HEK293 (cell line): Measurements from ENCODE around the gene FAM124B.

Experiments
- IKZF3 ChIP-seq: fragments of 450-650 bp; IDR thresholded peaks from 2 replicates; pipeline ENCODE4 v1.5.0; 2018; ENCODE audit warnings: missing biosample characterization, mild to moderate bottlenecking, missing genetic modification characterization, moderate library complexity
- PRDM1 ChIP-seq: fragments of 450-650 bp; formaldehyde crosslinking; IDR thresholded peaks from 2 replicates; pipeline ENCODE4; 2016; ENCODE audit warnings: missing biosample characterization, missing genetic modification characterization
- ZNF184 ChIP-seq: fragments of 450-650 bp; IDR thresholded peaks from 2 replicates; pipeline ENCODE4 v1.5.1; 2018; ENCODE audit warnings: missing biosample characterization, mild to moderate bottlenecking, missing genetic modification characterization
- ZNF561 ChIP-seq: fragments of 450-650 bp; IDR thresholded peaks from 2 replicates; pipeline ENCODE4 v1.5.1; 2018; ENCODE audit warnings: missing biosample characterization, missing genetic modification characterization, borderline replicate concordance
- ZNF621 ChIP-seq: fragments of 450-650 bp; formaldehyde crosslinking; IDR thresholded peaks from 2 replicates; pipeline ENCODE4 v1.5.1; 2017; ENCODE audit warnings: missing biosample characterization, missing genetic modification characterization
- ZNF660 ChIP-seq: fragments of 450-650 bp; IDR thresholded peaks from 2 replicates; pipeline ENCODE4 v1.5.1; 2018; ENCODE audit warnings: missing biosample characterization, mild to moderate bottlenecking, missing genetic modification characterization
- ZNF701 ChIP-seq: fragments of 450-650 bp; formaldehyde crosslinking; IDR thresholded peaks from 2 replicates; pipeline ENCODE4 v1.5.1; 2016; ENCODE audit warnings: missing biosample characterization, missing genetic modification characterization
- ZNF76 ChIP-seq: fragments of 450-650 bp; formaldehyde crosslinking; IDR thresholded peaks from 2 replicates; pipeline ENCODE4; 2016; ENCODE audit warnings: low read depth, missing biosample characterization, missing genetic modification characterization, borderline replicate concordance
- TF ChIP-seq, protein P1 (sequence below): fragments of 450-650 bp; formaldehyde crosslinking; IDR thresholded peaks from 2 replicates; pipeline ENCODE4 v1.5.1; 2016; ENCODE audit warnings: missing biosample characterization, missing genetic modification characterization
- TF ChIP-seq, protein P2 (sequence below): fragments of 450-650 bp; formaldehyde crosslinking; IDR thresholded peaks from 2 replicates; pipeline ENCODE4 v1.5.1; 2016; ENCODE audit warnings: missing biosample characterization, missing genetic modification characterization
- TF ChIP-seq, protein P3 (sequence below): sonication (generic); formaldehyde crosslinking; IDR thresholded peaks from 2 replicates; pipeline ENCODE4 v1.8.1; 2022; ENCODE audit warnings: mild to moderate bottlenecking, moderate library complexity, missing genetic modification reagents

DNA sequence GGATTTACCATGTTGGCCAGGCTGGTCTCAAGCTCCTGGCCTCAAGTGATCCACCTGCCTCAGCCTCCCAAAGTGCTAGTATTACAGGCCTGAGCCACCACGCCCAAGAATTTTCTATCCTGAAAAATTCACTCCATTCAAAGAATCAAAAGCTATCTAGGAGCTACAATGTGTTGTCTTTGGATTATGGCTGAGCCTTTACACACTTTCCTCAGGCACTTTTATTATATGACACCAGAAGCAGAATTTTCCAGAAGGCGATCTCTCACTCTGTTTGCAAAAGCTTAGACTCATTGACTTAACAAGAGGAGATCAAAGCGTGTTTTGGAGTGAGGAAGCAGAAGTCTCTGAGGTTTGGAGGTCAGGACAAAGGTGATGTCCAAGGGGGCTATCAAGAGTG lies 3.6 kb downstream of the FAM124B start:
- TF ChIP-seq ZNF184 (no peak), ZNF701 (tag by site-specific recombination) (no peak), ZNF76 (tag by site-specific recombination) (no peak), PRDM1 (tag by site-specific recombination) (no peak), ZNF561 (tag by site-specific recombination) (no peak), ZNF660 (no peak), ZNF621 (no peak), IKZF3 (tag by site-specific recombination) (no peak)
- TF ChIP-seq, protein P1, sequence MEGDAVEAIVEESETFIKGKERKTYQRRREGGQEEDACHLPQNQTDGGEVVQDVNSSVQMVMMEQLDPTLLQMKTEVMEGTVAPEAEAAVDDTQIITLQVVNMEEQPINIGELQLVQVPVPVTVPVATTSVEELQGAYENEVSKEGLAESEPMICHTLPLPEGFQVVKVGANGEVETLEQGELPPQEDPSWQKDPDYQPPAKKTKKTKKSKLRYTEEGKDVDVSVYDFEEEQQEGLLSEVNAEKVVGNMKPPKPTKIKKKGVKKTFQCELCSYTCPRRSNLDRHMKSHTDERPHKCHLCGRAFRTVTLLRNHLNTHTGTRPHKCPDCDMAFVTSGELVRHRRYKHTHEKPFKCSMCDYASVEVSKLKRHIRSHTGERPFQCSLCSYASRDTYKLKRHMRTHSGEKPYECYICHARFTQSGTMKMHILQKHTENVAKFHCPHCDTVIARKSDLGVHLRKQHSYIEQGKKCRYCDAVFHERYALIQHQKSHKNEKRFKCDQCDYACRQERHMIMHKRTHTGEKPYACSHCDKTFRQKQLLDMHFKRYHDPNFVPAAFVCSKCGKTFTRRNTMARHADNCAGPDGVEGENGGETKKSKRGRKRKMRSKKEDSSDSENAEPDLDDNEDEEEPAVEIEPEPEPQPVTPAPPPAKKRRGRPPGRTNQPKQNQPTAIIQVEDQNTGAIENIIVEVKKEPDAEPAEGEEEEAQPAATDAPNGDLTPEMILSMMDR (tag by site-specific recombination) = no peak
- TF ChIP-seq, protein P2, sequence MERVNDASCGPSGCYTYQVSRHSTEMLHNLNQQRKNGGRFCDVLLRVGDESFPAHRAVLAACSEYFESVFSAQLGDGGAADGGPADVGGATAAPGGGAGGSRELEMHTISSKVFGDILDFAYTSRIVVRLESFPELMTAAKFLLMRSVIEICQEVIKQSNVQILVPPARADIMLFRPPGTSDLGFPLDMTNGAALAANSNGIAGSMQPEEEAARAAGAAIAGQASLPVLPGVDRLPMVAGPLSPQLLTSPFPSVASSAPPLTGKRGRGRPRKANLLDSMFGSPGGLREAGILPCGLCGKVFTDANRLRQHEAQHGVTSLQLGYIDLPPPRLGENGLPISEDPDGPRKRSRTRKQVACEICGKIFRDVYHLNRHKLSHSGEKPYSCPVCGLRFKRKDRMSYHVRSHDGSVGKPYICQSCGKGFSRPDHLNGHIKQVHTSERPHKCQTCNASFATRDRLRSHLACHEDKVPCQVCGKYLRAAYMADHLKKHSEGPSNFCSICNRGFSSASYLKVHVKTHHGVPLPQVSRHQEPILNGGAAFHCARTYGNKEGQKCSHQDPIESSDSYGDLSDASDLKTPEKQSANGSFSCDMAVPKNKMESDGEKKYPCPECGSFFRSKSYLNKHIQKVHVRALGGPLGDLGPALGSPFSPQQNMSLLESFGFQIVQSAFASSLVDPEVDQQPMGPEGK (tag by site-specific recombination) = no peak
- TF ChIP-seq, protein P3, sequence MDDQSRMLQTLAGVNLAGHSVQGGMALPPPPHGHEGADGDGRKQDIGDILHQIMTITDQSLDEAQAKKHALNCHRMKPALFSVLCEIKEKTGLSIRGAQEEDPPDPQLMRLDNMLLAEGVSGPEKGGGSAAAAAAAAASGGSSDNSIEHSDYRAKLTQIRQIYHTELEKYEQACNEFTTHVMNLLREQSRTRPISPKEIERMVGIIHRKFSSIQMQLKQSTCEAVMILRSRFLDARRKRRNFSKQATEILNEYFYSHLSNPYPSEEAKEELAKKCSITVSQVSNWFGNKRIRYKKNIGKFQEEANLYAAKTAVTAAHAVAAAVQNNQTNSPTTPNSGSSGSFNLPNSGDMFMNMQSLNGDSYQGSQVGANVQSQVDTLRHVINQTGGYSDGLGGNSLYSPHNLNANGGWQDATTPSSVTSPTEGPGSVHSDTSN (CRISPR knock-in tag) = no peak
